Activated CD4-positive, alpha-beta T cell treated with anti-CD3 and anti-CD28 coated beads for 36 hours (primary cell): ENCODE measurements around the gene RSBN1L. TPM values are rescaled to one million over a fixed set of nuclear protein-coding genes. Genes with fewer than 3 reads are reported as not detected.

Source experiments
- ATAC-seq: fragments of 200-7000 bp; cut with Tn5 transposase; one replicate; pipeline ENCODE4 v1.10.0; 2021; ENCODE audit warnings: mild to moderate bottlenecking, moderate library complexity
- CTCF ChIA-PET: fragments of 350-600 bp; sonication (Branson Sonifier 250); formaldehyde crosslinking; loops from one replicate; lab custom pipeline; 2021; ENCODE audit warnings: antibody characterized with exemption; lab: Charles Lee
- POLR2A ChIA-PET: fragments of 350-600 bp; sonication (Branson Sonifier 250); formaldehyde crosslinking; loops from one replicate; lab custom pipeline; 2021; ENCODE audit warnings: antibody characterized with exemption, inconsistent platforms; lab: Charles Lee
- DNase-seq: peaks from one replicate; pipeline ENCODE4 v3.0.0-alpha.2; 2020
- H3K27ac Mint-ChIP-seq: one replicate; pipeline ENCODE4 v1.8.0; 2021; ENCODE audit warnings: mixed read lengths
- H3K27me3 Mint-ChIP-seq: one replicate; pipeline ENCODE4 v1.8.0; 2021; ENCODE audit warnings: mixed read lengths
- H3K36me3 Mint-ChIP-seq: one replicate; pipeline ENCODE4 v1.8.0; 2021; ENCODE audit warnings: low read depth, mixed read lengths
- H3K4me1 Mint-ChIP-seq: one replicate; pipeline ENCODE4 v1.8.0; 2021; ENCODE audit warnings: mixed read lengths
- H3K4me3 Mint-ChIP-seq: one replicate; pipeline ENCODE4 v1.8.0; 2021; ENCODE audit warnings: mild to moderate bottlenecking, moderate library complexity, mixed read lengths
- H3K9me3 Mint-ChIP-seq: one replicate; pipeline ENCODE4 v1.8.0; 2021; ENCODE audit warnings: low read depth, mixed read lengths
- intact Hi-C, 2 experiments: fragments of 100-400 bp; cut with DNase I in 1 of 2; cut with micrococcal nuclease in 1 of 2; formaldehyde crosslinking; loops; one replicate each; pipeline versions ENCODE4 v1.14.2 to v1.15.1; 2022 to 2024; cut with DNase I, micrococcal nuclease
- total RNA-seq, 2 experiments: library from RNA; stranded (reverse); gene quantifications; one replicate each; pipeline ENCODE4 v1.2.3, GENCODE V29; 2021

RSBN1L gene
- total RNA-seq, 2 experiments from 2014 or later = 21.0 to 26.3 TPM

DNA sequence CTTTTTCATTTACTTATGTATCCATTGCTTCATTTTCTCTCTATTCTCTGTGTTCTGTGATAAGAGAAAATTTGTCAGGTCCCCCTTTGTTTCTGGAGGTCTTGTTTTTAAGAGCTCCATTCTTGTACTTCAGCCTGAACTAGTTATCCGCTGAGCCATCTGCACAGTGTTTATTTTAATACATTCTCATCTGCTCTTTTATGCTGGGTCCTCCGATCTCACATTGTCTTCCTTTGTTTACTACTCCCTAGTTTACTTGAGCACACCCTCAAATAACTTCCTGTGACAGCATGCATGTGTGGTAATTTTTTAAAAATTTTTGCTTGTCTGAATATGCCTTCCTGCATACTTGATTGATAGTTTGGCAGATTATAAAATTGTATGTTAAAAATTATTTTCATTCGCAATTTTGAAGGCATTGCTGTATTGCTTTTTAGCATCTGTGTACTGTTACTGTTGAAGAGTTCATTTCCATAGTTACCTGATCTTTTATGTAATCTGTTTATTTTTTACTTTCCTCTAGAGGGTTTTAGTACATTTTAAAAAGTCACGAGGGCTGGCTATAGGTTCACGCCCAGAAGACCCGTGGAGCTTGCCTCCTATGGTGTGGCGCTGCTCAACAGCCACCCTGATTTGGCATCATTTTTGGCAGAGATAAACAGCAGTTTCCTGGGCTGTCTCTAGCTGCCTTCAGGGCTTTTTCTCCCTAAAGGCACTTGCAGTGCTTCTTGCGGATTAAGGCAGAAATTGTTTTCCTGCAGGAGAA is 31.9 kb downstream of the RSBN1L start:
- POLR2A ChIA-PET = no interaction called here

DNA sequence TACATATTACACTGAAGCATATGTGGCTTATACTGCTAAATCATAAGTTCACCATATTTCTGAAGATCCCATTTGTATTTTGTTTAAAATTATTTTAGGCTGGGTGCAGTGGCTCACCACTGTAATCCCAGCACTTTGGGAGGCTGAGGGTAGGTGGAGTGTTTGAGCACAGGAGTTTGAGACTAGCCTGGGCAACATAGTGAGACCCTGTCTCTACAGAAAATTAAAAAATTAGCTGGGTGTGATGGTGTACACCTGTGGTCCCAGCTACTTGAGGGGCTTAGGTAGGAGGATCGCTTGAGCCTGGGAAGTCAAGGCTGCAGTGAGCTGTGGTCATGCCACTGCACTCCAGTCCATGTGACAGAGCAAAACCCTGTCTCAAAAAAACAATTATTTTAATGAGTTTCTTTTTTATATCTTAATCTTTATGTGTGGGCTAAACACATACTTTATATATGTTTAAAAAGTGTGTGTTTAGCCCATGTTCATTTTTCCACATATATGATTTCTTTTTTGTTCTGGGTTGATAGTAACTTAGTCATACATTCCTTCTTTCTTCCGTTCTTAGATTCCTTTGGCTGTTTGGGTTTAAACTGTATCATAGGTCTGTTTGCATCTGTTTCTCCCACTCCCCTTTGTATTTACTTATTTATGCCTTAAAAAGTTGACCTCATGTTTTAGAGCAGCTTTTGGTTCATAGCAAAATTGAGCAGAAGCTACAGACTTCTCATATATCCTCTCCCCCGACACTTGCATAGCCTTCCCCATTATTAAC is 33.5 kb downstream of the RSBN1L start:
- ATAC-seq = no peak
- H3K9me3 Mint-ChIP-seq = no peaks in the 10 kb centered on the region
- CTCF ChIA-PET = interaction anchor here (0.6 to 2.0 kb wide), 4 partner anchors 9 to 281 kb away, joined by 3 to 14 read pairs (median 4); no protein-coding TSS in a partner anchor
- POLR2A ChIA-PET = no interaction called here
- intact Hi-C loops = no loop called here
- no peak for DNase-seq
- H3K27ac Mint-ChIP-seq = no peak overlapping the region
- H3K4me1 Mint-ChIP-seq = peaks cover 50% of the 10 kb centered on the region
- peaks cover 12% of the 10 kb centered on the region for H3K36me3 Mint-ChIP-seq
- H3K27me3 Mint-ChIP-seq = no peaks in the 10 kb centered on the region
- H3K4me3 Mint-ChIP-seq = no peak overlapping the region

More for the DNA sequence above, 31.9 kb downstream of the RSBN1L start:
- peaks cover 41% of the 10 kb centered on the region for H3K4me1 Mint-ChIP-seq
- ATAC-seq (peak; percentile 44), DNase-seq (no peak)
- no peaks in the 10 kb centered on the region for H3K27me3 Mint-ChIP-seq
- no peaks in the 10 kb centered on the region for H3K9me3 Mint-ChIP-seq
- peaks cover 11% of the 10 kb centered on the region for H3K36me3 Mint-ChIP-seq
- CTCF ChIA-PET = interaction anchor here (0.9 to 1.1 kb wide), 2 partner anchors 47 to 70 kb away, joined by 3 to 4 read pairs; no protein-coding TSS in a partner anchor
- H3K4me3 Mint-ChIP-seq = no peak overlapping the region
- intact Hi-C loops = no loop called here
- peak overlapping the region; percentile 20 for H3K27ac Mint-ChIP-seq

GRCh38 chr7:77731716-77732115 is 35.5 kb downstream of the RSBN1L start:
- no peak for DNase-seq
- Mint-ChIP-seq H3K9me3 (no peaks in the 10 kb centered on the region), H3K27me3 (no peaks in the 10 kb centered on the region), H3K27ac (no peak overlapping the region), H3K4me3 (no peak overlapping the region), H3K4me1 (peaks cover 56% of the 10 kb centered on the region), H3K36me3 (peaks cover 15% of the 10 kb centered on the region)
- no peak for ATAC-seq
- ChIA-PET POLR2A (no interaction called here), CTCF (interaction anchor here (0.6 to 2.0 kb wide), 3 partner anchors 11 to 408 kb away, joined by 5 to 14 read pairs (median 9); no protein-coding TSS in a partner anchor)
- intact Hi-C loops = no loop called here

DNA sequence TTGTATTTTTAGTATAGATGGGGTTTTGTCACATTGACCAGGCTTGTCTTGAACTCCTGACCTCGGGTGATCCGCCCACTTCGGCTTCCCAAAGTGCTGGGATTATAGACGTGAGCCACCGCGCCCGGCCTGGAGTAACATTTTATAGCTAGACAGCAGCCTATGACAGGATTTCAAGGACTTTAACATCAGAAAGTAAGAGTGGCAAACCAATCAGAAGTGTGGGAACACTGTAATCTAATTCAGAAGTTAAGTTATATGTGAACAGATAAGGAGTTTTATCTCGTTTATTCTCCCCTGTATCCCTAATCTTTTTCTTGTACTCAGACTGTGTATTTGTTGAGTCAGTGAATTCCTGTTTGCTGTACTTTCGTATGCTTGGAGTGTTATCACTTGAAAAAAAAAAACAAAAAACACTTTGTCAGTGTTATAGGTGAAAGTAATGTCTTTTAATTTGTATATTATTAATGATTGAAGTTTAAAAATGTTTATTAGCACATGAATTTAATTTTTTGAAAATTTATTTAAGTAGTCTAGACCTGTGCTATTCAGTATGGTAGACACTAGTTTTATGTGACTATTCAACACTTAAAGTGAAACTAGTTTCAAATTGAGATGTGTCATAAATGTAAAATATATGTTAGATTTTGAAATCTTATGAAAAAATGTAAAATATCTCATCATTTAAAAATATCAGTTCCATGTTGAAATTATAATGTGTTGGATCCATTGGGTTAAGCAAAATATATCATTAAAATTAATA is 38.6 kb downstream of the RSBN1L start:
- H3K27ac Mint-ChIP-seq = no peak overlapping the region
- intact Hi-C loops = no loop called here
- H3K36me3 Mint-ChIP-seq = peaks cover 28% of the 10 kb centered on the region
- ChIA-PET POLR2A (no interaction called here), CTCF (no interaction called here)
- no peak for DNase-seq
- no peak for ATAC-seq
- no peaks in the 10 kb centered on the region for H3K9me3 Mint-ChIP-seq
- H3K4me1 Mint-ChIP-seq = peaks cover 40% of the 10 kb centered on the region
- H3K27me3 Mint-ChIP-seq = no peaks in the 10 kb centered on the region
- no peak overlapping the region for H3K4me3 Mint-ChIP-seq

GRCh38 chr7:77735457-77735856 is 39.2 kb downstream of the RSBN1L start:
- H3K4me1 Mint-ChIP-seq = peaks cover 35% of the 10 kb centered on the region
- ATAC-seq (no peak), DNase-seq (no peak)
- ChIA-PET POLR2A (no interaction called here), CTCF (no interaction called here)
- H3K36me3 Mint-ChIP-seq = peaks cover 22% of the 10 kb centered on the region
- H3K9me3 Mint-ChIP-seq = no peaks in the 10 kb centered on the region
- no peak overlapping the region for H3K4me3 Mint-ChIP-seq
- no peak overlapping the region for H3K27ac Mint-ChIP-seq
- intact Hi-C loops = no loop called here
- no peaks in the 10 kb centered on the region for H3K27me3 Mint-ChIP-seq

GRCh38 chr7:77736991-77737390 is 40.7 kb downstream of the RSBN1L start:
- H3K27me3 Mint-ChIP-seq = no peaks in the 10 kb centered on the region

GRCh38 chr7:77738382-77738781 is 42.1 kb downstream of the RSBN1L start:
- no peak for ATAC-seq
- peak overlapping the region; percentile 25 for H3K27ac Mint-ChIP-seq
- CTCF ChIA-PET = no interaction called here
- peaks cover 26% of the 10 kb centered on the region for H3K36me3 Mint-ChIP-seq
- no peak overlapping the region for H3K4me3 Mint-ChIP-seq
- H3K27me3 Mint-ChIP-seq = no peaks in the 10 kb centered on the region
- POLR2A ChIA-PET = no interaction called here
- intact Hi-C loops = no loop called here
- no peak for DNase-seq
- H3K4me1 Mint-ChIP-seq = peaks cover 15% of the 10 kb centered on the region
- H3K9me3 Mint-ChIP-seq = no peaks in the 10 kb centered on the region

More at GRCh38 chr7:77736991-77737390, 40.7 kb downstream of the RSBN1L start:
- ATAC-seq (no peak), DNase-seq (no peak)
- intact Hi-C loops = no loop called here
- Mint-ChIP-seq H3K27ac (no peak overlapping the region), H3K36me3 (peaks cover 25% of the 10 kb centered on the region), H3K4me3 (no peak overlapping the region), H3K4me1 (peaks cover 24% of the 10 kb centered on the region), H3K9me3 (no peaks in the 10 kb centered on the region)
- ChIA-PET CTCF (no interaction called here), POLR2A (no interaction called here)

DNA sequence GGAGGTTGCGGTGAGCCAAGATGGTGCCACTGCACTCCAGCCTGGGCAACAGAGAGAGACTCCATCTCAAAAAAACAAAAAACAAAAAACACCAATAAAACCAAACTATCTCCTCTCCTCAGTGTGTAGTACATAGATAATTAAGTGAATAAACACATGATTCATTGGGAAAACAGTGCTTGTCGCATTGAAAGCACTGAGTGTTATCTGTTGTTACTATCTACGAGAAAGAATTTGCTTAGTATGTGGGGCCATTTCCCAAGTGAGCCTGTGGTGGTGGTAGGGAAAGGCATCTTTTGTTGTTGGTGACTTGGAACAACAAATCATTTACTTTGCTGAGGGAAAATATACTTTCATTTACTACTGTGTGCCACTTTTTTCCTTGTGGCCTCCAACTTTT is 42.6 kb downstream of the RSBN1L start:
- intact Hi-C loops = no loop called here
- Mint-ChIP-seq H3K9me3 (no peaks in the 10 kb centered on the region), H3K27me3 (no peaks in the 10 kb centered on the region), H3K27ac (no peak overlapping the region), H3K36me3 (peaks cover 26% of the 10 kb centered on the region), H3K4me3 (no peak overlapping the region), H3K4me1 (peaks cover 13% of the 10 kb centered on the region)
- DNase-seq = no peak
- ATAC-seq = no peak
- ChIA-PET POLR2A (no interaction called here), CTCF (no interaction called here)

- Mint-ChIP-seq H3K9me3 (no peaks in the 10 kb centered on the region), H3K4me1 (peaks cover 7% of the 10 kb centered on the region), H3K27me3 (no peaks in the 10 kb centered on the region), H3K4me3 (no peak overlapping the region), H3K27ac (no peak overlapping the region), H3K36me3 (peaks cover 28% of the 10 kb centered on the region)
- POLR2A ChIA-PET = no interaction called here
- DNase-seq (no peak), ATAC-seq (no peak)
- CTCF ChIA-PET = interaction anchor here (1.1 kb wide), 1 partner anchor 82 kb away, joined by 3 read pairs; no protein-coding TSS in a partner anchor
- intact Hi-C loops = no loop called here
Measured at GRCh38 chr7:77740257-77740656, 44.0 kb downstream of the RSBN1L start.

- H3K4me3 Mint-ChIP-seq = no peak overlapping the region
- CTCF ChIA-PET = interaction anchor here (1.0 to 1.1 kb wide), 2 partner anchors 13 to 92 kb away, joined by 3 to 5 read pairs; no protein-coding TSS in a partner anchor
Measured at GRCh38 chr7:77743518-77743917, 47.3 kb downstream of the RSBN1L start.

DNA sequence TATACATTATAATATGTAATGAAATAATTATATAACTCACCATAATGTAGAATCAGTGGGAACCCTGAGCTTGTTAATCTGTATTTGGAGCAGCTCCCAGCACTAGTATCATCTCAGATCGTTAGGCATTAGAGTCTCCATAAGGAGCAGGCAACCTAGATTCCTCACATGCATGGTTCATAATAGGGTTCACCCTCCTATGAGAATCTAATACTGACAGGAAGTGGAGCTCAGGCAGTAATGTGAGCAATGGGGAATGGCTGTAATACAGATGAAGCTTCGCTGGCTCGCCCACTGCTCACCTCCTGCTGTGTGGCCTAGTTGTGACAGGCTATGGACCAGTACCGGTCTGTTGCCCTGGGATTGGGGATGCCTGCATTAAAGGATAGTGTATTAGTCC is 49.5 kb downstream of the RSBN1L start:
- CTCF ChIA-PET = no interaction called here
- H3K27ac Mint-ChIP-seq = no peak overlapping the region

More at GRCh38 chr7:77743518-77743917, 47.3 kb downstream of the RSBN1L start:
- DNase-seq = no peak
- Mint-ChIP-seq H3K27ac (no peak overlapping the region), H3K36me3 (peaks cover 17% of the 10 kb centered on the region), H3K27me3 (no peaks in the 10 kb centered on the region), H3K4me1 (peaks cover 18% of the 10 kb centered on the region), H3K9me3 (no peaks in the 10 kb centered on the region)
- intact Hi-C loops = no loop called here
- POLR2A ChIA-PET = no interaction called here
- ATAC-seq = no peak

More for the DNA sequence above, 49.5 kb downstream of the RSBN1L start:
- Mint-ChIP-seq H3K36me3 (peaks cover 24% of the 10 kb centered on the region), H3K4me3 (no peak overlapping the region), H3K27me3 (no peaks in the 10 kb centered on the region), H3K9me3 (no peaks in the 10 kb centered on the region), H3K4me1 (peaks cover 22% of the 10 kb centered on the region)
- DNase-seq = no peak
- no peak for ATAC-seq
- POLR2A ChIA-PET = no interaction called here
- intact Hi-C loops = no loop called here
